Erythroblast (primary cell): ENCODE measurements around the gene NADK.

Experiments used
- GATA1 ChIP-seq: IDR thresholded peaks from 2 replicates; pipeline ENCODE4 v1.6.1; 2011; ENCODE audit warnings: low read depth, mild to moderate bottlenecking, control low read depth, low read length, moderate library complexity
- POLR2A ChIP-seq: IDR thresholded peaks from 2 replicates; pipeline ENCODE4 v1.6.1; 2011; ENCODE audit warnings: mild to moderate bottlenecking, low read length

- no peak for TF ChIP-seq POLR2A
- no peak for TF ChIP-seq GATA1
Measured at GRCh38 chr1:1752190-1752589, 26.1 kb downstream of the NADK start.
